H54 (cell line): ENCODE data around the gene PHF20.
A peak's percentile ranks its signal among the peaks of the same experiment; 100 is the strongest.
"Not testable (repeated sequence)": the region's sequence is repeated elsewhere in the genome, so short reads cannot be mapped to it uniquely, and the experiment has no call there.

Experiments
- DNase-seq: peaks from one replicate; pipeline ENCODE4 v3.0.0; 2011; ENCODE audit warnings: low spot score, mixed read lengths; ENCODE audit not compliant: insufficient read length
- FAIRE-seq: peaks from 3 replicates; lab custom pipeline; 2011; peaks lifted over from hg19 to GRCh38; lab: Jason Lieb, UNC
- POLR2A ChIP-seq: IDR thresholded peaks from 2 replicates; pipeline ENCODE4 v1.6.1; 2011; ENCODE audit warnings: low read depth, mild to moderate bottlenecking, low read length

PHF20 gene

GRCh38 chr20:35952480-35953386 lies 180.9 kb downstream of the PHF20 start:
- FAIRE-seq (no peak), DNase-seq (no peak)
- TF ChIP-seq POLR2A: no peak

GRCh38 chr20:35953387-35954199 lies 181.8 kb downstream of the PHF20 start:
- DNase-seq: peak; percentile 27
- no peak for TF ChIP-seq POLR2A
- no peak for FAIRE-seq

- DNase-seq: peak; percentile 88
- peak; percentile 15 for FAIRE-seq
- peak; percentile 86 for TF ChIP-seq POLR2A
Observed at GRCh38 chr20:35954200-35954906, 182.5 kb downstream of the PHF20 start, which contains the start of gene SCAND1. TSS of gene SCAND1 (minus strand) at chr20:35954502. CDS start at chr20:35954284, 218 bp downstream.

- DNase-seq (no peak), FAIRE-seq (no peak)
- TF ChIP-seq POLR2A: no peak
Observed at GRCh38 chr20:35954907-35955251, 183.1 kb downstream of the PHF20 start.

- FAIRE-seq: no peak
- no peak for TF ChIP-seq POLR2A
- DNase-seq: no peak
Observed at GRCh38 chr20:35956616-35957015, 184.8 kb downstream of the PHF20 start.

GRCh38 chr20:35959291-35959690 lies 187.5 kb downstream of the PHF20 start:
- not testable (repeated sequence) for DNase-seq, FAIRE-seq

GRCh38 chr20:35963878-35964277 lies 192.1 kb downstream of the PHF20 start:
- TF ChIP-seq POLR2A: no peak
- no peak for FAIRE-seq
- no peak for DNase-seq

GRCh38 chr20:35967979-35968640 lies 196.3 kb downstream of the PHF20 start, which contains the start of gene CNBD2:
TSS of gene CNBD2 (plus strand) at chr20:35968590. CDS start at chr20:35968763, 173 bp downstream.
- FAIRE-seq: no peak
- TF ChIP-seq POLR2A: no peak
- DNase-seq: no peak

GRCh38 chr20:35968930-35969329 lies 197.1 kb downstream of the PHF20 start:
- FAIRE-seq (no peak), DNase-seq (no peak)
- no peak for TF ChIP-seq POLR2A

GRCh38 chr20:35971981-35972380 lies 200.2 kb downstream of the PHF20 start:
- DNase-seq: no peak
- no peak for FAIRE-seq
- no peak for TF ChIP-seq POLR2A

GRCh38 chr20:35972462-35972861 lies 200.6 kb downstream of the PHF20 start:
- DNase-seq: no peak
- no peak for TF ChIP-seq POLR2A
- FAIRE-seq: no peak

GRCh38 chr20:35974256-35974655 lies 202.4 kb downstream of the PHF20 start:
- no peak for DNase-seq
- no peak for TF ChIP-seq POLR2A
- FAIRE-seq: no peak
